ENCODE results near the gene TEF.

The TEF gene

GRCh38 chr22:41355895-41356294 lies 25.8 kb upstream of the TEF start:
- no peak for DNase-seq

GRCh38 chr22:41356430-41357028 lies 25.2 kb upstream of the TEF start:
- no peak for DNase-seq

- DNase-seq: no peak
These were observed 24.6 kb upstream of the TEF start for GRCh38 chr22:41357191-41357590.

GRCh38 chr22:41358927-41359326 lies 22.8 kb upstream of the TEF start:
- no peak for DNase-seq

GRCh38 chr22:41359376-41359775 lies 22.4 kb upstream of the TEF start:
- no peak for DNase-seq

GRCh38 chr22:41360126-41360525 lies 21.6 kb upstream of the TEF start:
- DNase-seq: no peak

- DNase-seq: no peak
These were observed 19.9 kb upstream of the TEF start for GRCh38 chr22:41361716-41362310.

GRCh38 chr22:41362615-41363014 lies 19.1 kb upstream of the TEF start:
- no peak for DNase-seq

GRCh38 chr22:41364233-41364632 lies 17.5 kb upstream of the TEF start:
- no peak for DNase-seq

- DNase-seq: no peak
These were observed 16.8 kb upstream of the TEF start for GRCh38 chr22:41364955-41365354.

- DNase-seq: no peak
These were observed 16.3 kb upstream of the TEF start for GRCh38 chr22:41365425-41365824.

- no peak for DNase-seq
These were observed 15.3 kb upstream of the TEF start for GRCh38 chr22:41366323-41367029.

GRCh38 chr22:41367039-41367679 lies 14.6 kb upstream of the TEF start:
- peak; percentile 32 for DNase-seq

GRCh38 chr22:41367680-41368542 lies 13.8 kb upstream of the TEF start:
- DNase-seq: no peak

GRCh38 chr22:41368543-41369423 lies 13.0 kb upstream of the TEF start:
- DNase-seq: no peak

- DNase-seq: no peak
These were observed 12.4 kb upstream of the TEF start for GRCh38 chr22:41369424-41369745.

- no peak for DNase-seq
These were observed 11.9 kb upstream of the TEF start for GRCh38 chr22:41369837-41370236.

- no peak for DNase-seq
These were observed 3.9 kb upstream of the TEF start for GRCh38 chr22:41377846-41378245.

- DNase-seq: no peak
These were observed 781 bp upstream of the TEF start for GRCh38 chr22:41380993-41381328.

- peak; percentile 58 for DNase-seq
These were observed 396 bp downstream of the TEF start for GRCh38 chr22:41382098-41382578.

- no peak for DNase-seq
These were observed 868 bp downstream of the TEF start for GRCh38 chr22:41382610-41383009.

- DNase-seq: no peak
These were observed 1.3 kb downstream of the TEF start for GRCh38 chr22:41383085-41383484.
